Lung microvascular endothelial cell (primary cell): Measurements from ENCODE around the gene POLR2H. TPM values are rescaled to one million over a fixed set of nuclear protein-coding genes. Genes with fewer than 3 reads are reported as not detected.

Source experiments
- DNase-seq, 2 donors: peaks; one replicate each; pipeline versions ENCODE4 v3.0.0 to v3.0.0-alpha.2; 2010; ENCODE audit warnings: low read depth in 2 of 2
- total RNA-seq: library from RNA; depleted of rRNA; stranded (reverse); fragments of >200 nt; gene quantifications from 2 replicates; pipeline ENCODE4 v1.2.1, GENCODE V29; 2014

The POLR2H gene
- total RNA-seq, 1 donor from 2014 or later = 97.8 TPM

DNA sequence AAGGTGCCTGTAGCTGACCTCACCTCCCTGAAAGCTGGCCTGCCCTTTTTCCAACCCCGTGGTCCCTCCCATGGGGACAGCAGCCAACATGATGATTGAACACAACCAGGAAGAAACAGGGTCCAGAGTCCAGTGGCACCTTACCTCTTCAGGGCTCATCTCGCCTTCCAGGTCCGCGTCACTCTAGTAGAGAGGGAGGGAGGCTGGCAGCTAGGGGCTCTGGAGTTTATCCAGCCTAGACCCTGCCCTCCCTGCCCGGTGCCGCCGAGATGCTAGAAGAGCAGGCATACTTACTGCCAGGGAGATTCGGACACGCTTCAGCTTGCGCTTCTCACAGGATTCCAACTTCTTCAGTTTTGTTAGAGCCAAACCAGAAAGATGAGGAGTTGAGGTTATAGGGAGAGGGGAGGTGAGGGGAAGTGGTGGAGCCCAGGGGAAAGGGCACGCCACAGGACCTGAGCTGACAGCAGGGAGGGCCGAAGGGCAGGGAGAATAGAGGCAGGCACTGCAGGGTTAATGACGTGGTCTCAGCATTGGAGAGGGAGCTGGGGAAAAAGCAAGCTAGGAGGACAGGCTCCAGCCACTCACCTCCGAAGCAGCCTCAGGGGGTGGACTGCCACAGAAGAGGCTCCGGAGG, 9.2 kb upstream of the POLR2H start:
- no peak for DNase-seq

DNA sequence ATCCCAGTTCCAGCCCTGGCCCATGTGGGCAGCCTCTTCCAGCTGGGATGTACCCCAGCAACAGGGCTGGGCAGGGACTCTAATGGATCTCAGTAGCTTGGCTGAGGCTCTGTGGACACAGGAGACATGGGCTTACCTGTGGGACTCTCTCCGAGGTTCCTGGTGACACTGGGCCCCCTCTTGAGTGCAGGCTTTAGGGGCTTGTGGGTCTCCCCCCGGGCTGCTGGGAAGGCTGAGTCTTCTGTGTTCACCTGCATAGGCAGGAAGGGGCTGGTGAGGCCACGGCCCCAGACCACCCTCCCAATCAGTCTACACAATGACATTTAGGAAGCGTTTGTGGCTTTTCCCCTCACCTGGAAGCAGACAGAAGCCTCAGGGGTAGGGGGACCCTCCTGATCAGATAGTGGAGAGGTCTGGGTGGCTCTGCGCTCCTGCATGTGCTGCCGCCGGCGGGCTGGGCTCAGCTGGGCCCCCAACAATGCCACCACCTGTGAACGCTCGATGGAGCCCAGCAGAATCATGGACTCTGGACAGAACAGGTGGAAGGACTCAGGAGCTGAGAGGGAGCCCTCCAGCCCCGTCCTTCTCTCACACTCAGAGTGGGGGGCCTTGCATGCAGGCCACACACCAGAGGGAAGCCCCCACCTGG, 8.5 kb upstream of the POLR2H start:
- no peak for DNase-seq

DNA sequence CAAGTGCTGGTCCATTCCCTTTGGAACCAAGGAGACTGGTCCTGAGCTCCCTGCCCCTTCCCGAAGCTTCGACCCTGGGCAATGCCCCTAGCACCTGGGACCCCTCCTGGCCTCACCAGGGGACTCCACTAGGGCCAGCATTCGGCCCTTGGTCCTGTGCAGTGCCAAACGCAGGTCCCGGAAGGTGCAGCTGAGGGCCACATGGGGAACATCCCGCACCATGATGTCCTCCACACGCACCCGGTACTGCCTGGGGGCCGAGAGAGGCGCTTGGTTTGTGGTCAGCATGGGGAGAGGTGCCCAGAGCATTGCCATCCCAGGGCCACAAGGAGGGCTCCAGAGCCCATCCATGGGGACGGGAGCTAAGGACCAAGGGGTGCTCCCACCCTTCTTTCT, 8.0 kb upstream of the POLR2H start:
- no peak for DNase-seq

DNA sequence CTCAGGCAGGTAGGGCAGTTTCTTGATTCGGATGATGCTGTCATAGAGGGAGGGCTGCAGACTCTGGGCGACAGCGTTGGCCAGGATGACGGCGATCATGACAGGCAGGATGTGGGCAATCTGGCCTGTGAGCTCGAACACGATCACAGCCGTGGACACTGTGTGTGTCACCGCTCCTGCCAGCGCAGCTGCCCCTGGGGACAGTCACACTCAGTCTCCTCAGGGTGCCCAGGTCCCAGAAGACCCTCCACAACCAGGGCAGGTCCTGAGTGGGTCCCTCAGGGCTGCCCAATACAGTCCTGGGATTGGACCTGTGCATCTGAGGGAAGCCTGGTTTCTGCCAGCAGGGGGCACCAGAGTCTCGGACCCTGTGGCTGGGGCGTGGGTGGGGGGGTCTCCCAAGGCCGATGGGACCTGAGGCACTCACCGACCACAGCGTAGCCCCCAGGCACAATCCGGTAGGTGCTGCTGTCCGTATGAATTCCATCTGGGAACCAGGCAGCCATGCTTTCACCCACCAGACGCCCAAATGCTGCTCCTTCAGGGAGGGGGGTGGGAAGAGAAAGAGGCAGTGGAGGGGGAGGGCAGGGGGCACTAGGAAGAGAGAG, 7.3 kb upstream of the POLR2H start:
- DNase-seq = peak; percentile 43 to 62

DNA sequence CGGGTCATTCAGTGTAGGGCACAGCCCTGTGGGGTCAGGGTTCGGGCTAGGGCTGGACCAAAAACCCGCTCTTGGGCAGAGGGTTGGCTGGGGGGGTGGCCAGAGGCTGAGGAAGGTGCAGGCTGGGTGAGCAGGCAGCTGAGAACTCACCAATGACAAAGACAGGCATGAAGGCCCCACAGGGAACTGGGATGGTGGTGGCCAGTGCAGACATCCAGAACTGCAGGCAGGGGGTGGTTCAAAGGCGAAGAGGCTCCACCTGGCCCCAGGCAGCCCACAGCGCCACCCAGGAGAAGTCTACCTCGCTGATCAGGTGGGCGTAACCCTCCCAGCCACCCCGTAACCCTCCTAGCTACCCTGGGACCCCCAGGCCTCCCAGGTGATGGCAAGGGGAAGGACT, 6.8 kb upstream of the POLR2H start:
- DNase-seq = no peak

DNA sequence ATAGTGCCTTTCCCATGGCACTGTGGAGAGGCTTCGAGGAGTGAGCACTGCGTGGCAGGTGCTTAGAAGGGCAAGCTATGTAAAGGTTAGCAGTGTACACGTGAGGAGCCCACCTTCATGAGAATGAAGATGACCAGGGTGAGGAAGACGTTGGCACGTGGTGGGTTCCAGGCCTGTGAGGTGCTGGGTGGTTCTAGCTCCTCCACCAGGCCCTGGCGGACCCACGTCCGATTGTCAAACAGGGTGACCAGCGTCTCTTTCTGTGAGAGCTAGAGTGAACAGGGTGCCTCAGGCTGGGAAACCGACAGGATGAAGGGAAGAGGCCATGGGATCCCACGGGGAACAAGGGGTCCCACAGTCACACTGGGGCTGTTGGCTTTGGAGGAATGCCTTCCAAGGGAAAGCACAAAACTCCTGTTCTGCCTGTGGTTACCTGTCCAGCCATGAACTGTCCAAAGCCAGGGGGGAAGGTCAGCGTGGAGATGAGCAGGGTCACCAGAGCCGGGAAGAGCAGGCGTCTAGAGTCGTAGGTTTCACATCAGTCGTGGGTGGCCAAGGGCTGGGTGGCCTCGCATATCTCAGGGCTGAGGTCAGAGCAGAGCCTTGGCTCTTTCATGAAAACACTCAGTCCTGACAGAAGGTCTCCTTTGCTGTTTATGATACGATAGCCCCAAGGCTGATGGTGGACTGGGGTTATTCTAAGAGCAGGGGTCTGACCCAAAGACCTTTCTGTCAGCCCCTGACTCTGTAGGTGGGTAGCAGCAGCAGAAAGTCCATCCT, 6.1 kb upstream of the POLR2H start:
- DNase-seq = no peak

DNA sequence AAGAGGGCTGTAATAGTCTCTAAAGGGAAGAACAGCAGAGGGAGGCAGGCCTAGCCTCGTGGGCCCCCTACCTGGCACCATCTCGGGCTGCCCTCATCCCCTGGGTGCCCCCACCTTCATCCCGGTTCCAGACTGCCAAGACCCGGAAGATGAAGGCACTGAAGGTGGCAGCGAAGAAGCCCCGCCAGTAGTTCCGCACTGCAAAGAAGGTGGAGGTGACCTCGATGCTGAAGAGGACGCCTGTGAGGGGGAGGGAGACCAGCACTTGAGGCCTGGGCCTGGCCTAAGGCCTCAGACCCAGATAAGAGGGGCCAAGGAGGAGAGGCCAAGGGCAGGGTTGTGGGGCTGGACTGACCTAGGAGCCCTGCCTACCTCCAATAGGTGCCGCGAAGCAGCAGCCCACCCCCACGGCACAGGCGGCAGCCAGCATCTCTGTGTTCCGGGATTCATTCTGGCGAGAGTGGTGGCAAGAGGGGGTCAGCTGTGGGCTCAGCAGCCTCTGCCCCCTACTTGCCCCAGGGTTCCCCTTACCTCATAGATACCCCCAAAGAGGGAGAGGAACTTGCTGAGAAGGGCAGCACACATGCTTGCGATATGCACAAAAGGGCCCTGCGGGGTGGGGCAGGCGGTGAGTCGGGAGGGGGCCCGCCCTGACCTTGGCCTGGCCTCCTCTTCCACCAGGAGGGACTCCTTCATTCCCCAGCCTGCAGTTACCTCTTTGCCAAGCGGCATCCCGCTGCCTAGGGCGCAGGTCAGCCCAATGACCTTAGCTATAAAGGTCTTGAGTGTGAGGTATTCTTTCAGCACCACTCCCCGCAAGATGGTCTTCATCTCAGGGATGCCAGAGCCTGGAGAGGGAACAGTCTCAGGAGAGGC, 4.0 kb upstream of the POLR2H start:
- no peak for DNase-seq

DNA sequence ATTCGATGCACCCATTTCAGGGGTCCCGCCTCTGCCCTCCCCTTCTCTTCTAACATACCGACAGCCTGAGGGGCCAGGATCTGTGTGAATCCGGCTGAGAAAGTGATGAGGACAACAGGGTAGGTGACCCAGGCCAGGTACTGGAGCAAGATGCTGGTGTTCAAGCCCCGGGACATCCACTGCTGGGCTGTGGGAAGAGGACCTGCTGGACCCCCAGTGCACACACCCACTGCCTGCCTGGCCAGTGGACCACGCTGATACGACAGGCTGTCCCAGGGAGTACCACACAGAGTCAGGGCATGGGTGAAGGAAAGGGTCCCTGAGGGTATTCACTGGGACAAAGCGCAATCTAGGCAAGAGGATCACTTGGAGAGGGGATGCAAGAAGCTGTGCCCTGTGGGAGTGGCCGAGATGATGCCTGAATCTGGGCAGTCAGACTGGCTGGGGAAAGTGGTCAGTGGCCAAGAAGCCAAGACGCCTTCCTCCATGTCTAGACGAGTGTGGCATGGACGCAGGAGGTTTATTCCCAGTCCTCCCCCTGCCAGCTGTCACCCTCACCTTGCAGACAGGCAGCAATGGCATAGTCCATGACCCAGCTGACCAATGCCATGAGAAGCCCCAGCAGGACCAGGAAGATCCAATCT, 3.3 kb upstream of the POLR2H start:
- DNase-seq = no peak

DNA sequence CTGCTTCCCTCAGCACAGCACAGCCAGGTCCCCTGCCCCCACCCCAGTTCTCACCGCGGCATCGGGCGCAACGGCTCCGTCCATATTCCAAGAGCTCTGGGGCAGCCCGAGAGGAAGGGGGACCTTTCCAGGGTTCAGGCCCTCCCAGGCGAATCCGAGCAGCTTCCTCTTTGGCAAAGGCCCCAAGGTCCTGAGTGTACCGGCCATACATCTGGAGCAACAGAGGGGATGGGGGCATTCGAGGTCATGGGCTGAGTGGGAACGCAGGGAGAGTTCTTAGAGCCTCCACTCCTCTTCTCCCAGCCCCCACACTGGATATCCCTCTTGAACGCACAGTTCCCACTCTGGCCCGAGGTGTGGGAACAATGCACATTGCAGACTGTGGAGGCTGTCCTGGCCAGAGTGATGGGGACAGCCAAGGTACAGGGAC, 2.6 kb upstream of the POLR2H start:
- DNase-seq = no peak

DNA sequence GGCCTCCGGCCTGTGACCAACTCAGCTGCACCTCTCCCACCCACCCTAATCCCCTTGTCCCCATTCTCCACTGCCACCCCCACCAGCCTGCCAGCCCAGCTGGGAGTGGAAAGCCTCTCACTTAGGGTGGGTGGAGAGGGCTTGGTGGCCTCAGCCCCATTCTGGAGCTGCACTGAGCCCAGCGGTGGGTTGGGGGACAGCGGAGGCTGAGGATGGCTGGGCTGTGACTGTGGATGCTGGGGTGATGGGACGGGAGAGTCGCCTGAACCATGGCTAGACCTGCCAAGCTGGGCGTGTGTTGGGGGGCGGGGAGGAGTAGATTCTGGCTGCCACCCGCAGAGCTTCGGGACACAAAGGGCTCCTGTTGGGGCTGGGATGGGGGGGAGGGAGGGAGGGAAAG, 1.9 kb upstream of the POLR2H start:
- DNase-seq = no peak

DNA sequence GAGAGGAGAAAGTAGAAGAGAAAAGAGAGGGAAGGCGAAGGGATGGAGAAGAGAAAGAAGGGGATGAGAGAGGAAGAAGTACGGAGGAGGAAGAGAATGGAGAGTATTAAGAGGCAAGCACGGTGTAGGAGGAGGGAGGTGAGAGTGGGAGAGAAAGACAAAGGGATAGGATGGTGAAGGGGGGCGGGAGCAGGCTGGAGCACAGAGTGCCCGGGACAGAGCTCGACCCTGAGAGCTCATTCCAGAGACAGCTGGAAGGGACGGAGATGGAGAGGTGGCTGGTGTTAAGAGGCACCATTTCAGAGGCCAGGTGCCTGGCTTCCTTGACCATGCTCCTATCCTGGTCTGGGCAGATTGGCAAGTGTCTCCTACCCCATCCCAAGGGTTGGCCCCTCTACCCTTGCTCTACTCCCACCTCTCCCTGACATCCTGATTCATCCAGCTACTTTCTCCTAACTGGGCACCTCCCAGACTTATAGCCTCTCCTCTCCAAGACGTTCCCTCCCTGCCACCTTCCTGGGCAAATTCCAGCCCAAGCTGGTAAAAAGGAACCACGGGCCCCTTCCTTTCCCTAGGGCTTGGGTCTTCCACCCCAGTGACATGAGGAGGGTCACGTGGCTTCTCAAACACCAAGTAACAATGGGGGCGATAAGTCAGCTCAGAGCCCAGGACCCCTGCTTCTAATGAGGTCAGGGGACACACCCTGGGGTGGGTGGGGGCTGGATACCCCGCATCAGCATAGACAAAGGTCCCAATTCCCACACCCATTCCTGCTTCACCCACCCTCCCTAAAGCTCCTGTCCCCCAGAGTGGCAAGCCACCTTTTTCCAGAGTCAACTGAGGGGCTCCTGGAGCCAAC, 1.2 kb upstream of the POLR2H start:
- no peak for DNase-seq

DNA sequence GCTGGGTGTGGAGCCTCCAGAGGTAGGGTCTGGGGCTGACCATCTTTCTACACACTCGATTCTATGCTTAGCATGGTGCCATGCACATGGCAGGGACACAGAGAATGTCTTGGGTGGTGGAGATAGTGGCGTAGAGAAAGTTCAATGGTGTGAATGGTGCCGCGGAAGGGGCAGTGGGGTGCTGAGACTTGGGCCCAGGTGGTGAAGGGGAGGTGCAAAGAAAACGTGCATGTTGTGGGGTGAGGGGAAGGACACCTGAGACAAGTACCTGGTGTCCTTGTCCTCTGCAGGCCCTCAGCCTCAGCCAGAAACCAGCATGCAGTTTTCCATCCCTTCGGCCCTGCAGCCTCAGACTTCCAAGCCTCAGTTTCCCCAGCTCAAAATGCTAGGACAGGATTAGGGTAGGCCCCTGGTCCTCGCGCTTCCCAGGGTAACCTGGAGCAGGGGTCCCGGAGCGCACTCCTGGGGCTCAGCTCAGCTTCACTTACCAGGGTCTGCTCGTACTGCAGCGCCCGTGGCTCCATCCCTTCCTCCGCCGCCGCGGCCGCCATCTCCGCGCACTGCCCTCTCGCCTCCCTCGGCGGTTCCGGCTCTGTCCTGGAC, 480 bp upstream of the POLR2H start:
- no peak for DNase-seq

DNA sequence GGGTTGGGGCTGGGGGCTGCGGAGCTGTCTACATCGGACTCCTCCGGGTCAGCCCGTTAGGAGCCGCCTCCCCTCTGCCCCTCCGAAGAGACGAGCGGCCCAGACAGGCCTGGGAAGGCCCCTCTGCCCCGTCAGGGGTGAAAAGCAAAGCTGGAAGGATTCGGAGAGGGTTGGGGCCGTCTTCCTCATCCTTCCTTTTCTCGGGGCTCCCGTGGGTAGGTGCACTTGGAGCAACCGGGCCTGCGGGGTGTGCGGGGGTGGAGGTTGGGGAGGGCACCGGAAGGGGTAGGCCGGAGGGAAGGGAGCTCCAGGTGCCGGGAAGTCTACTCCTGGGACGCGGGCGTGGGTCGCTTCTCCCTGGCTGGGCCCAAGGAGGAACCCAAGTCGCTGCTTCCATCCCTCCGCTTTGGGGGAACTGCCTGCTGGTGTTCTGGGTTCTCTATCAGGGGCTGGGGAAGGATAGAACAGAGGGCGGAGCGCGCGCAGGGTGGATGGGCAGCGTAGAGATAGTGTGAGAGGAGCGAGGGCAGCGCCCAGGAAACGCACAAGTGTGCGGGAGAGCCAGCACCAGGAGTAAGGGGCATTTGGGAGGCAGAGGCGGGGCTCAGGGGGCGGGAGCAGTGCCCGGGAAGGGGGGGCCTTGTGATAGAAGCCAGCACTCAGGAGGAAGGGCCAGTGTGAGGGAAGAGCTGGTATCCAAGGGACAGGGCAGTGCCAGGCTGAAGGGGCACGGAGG, 590 bp downstream of the POLR2H start:
- no peak for DNase-seq

DNA sequence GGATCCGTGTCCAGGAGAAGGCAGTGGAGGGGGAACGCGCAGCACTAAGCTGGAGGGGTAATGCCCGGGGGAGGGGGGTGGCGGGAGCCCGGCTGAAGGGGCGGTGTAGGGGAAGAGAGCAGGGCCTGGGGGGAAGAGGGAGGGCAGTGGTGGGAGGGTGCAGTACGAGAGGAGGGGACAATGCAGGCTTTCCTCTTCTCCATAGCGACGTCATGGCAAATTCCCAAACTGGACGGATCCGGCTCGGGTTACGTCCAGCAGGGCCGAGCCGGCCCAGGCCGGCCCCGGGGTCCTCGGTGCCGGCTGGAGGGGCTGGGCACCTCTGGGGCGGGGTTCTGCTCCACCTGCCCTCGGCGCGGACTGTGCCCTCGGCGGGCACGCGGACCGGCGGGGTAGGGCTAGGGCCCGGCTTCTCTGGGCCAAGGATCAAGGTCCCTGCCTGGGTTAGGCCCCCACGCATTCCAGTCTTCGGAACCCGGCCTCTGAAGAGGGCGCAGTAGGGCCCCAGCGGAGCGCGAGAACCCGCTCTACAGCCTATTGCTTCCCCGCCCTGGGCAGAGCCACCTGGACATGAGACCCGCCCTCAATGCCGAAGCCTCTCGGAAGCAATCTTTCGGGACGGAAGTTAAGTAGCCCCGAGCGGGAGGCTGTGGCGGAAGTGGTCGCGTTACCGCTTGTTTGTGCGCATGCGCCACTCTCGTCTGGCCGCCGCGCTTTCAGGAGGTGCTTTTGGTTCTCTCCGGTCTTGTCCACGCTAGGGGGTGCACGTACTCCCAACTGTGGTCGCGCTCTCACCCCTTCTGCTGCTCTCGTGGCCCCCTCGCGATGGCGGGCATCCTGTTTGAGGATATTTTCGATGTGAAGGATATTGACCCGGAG, 1.4 kb downstream of the POLR2H start:
- DNase-seq = peak; percentile 96 to 98

DNA sequence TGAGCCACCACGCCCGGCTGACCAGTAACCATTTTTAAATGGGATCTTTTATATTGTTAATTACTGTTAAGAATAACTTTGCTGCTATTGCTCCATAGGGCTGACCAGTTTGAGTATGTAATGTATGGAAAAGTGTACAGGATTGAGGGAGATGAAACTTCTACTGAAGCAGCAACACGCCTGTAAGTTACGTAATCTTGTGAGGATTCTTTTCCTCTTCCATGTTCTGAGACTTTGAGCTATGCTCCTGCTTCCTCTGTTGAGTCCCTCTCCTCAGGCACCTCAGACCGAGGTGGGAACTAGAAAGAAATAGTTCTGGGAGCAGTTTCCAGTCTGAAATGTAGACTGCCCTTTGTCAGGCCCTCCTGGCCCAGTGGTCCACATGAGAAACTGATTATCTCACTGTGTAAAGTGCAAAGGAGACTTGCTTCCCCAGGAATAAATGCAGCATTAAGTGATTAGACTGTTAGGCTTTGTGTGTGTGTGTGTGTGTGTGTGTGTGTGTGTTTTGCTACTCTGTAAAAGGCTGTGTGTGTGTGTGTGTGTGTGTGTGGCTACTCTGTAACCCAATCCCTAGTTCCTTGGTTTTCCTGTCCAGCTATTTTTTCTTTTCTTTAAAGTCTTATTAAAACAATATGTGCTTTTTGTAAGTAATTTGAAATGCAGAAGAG, 5.2 kb downstream of the POLR2H start:
- peak in 1 of 2 donors; percentile 21 for DNase-seq

DNA sequence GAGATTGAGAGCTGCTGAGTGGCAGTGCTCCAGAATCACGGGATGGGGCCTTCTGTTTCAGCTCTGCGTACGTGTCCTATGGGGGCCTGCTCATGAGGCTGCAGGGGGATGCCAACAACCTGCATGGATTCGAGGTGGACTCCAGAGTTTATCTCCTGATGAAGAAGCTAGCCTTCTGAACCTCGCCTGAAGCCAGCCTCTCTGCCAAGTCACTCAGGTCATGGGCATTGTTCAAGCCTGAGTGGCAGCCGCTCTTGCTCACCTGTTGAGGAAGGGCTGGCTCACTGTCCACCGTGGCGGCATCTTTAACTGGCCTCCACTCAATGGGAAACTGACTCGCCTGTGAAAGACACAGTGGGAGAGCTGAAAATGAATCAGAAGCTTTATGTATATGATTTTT, 6.6 kb downstream of the POLR2H start:
- DNase-seq = no peak

DNA sequence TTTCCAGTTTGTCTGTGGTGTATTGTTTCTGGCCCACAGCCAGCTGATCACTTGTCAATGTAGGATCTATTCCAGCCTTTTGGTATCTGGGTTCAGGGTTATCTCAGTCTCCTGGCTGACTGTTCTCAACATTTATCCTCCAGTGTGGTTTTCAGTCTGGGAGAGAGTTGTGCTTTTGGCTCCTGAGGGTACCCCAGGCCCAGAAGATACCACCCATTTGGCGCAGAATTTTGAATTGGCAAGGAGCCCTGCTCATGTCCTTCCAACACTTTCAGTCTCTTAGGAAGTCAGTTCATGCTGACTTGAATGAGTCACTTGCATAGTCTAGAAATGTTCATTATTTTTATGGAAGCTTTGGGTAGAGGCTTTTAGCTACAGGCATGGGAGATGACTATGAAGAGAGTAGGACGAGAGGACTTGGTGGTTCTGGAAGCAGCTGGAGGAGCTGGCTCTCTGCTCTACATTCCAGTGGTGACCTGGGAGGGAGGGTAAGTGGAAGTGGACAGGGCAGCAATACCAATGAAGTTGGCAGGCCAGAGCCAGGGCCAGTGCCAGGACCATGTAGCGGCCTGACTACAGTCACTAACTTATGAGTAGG, 7.2 kb downstream of the POLR2H start:
- peak; percentile 39 to 80 for DNase-seq
